Astrocyte (in vitro differentiated cells and primary cell): ENCODE measurements around the gene LIMA1. TPM values are rescaled to one million over a fixed set of nuclear protein-coding genes. Genes with fewer than 3 reads are reported as not detected.

Experiments
- DNase-seq: peaks from one replicate; pipeline ENCODE4 v3.0.0-alpha.2; 2010; ENCODE audit warnings: low read depth
- FAIRE-seq: peaks from 2 replicates; lab custom pipeline; 2011; peaks lifted over from hg19 to GRCh38; lab: Jason Lieb, UNC
- H2AFZ ChIP-seq: 2 replicates; pipeline ENCODE4 v1.6.0; 2012; ENCODE audit warnings: low read depth, low read length, inconsistent platforms
- H3K27ac ChIP-seq: 2 replicates; pipeline ENCODE4 v1.5.1; 2011; ENCODE audit warnings: low read depth, low read length, inconsistent platforms
- H3K27me3 ChIP-seq: 2 replicates; pipeline ENCODE4 v1.6.0; 2011; ENCODE audit warnings: low read length, inconsistent platforms; ENCODE audit not compliant: insufficient read depth
- H3K36me3 ChIP-seq: 2 replicates; pipeline ENCODE4 v1.5.1; 2011; ENCODE audit warnings: low read length, inconsistent platforms; ENCODE audit not compliant: insufficient read depth
- H3K4me1 ChIP-seq: 2 replicates; pipeline ENCODE4 v1.5.1; 2011; ENCODE audit warnings: low read length, inconsistent platforms; ENCODE audit not compliant: insufficient read depth
- H3K4me2 ChIP-seq: 2 replicates; pipeline ENCODE4 v1.6.0; 2012; ENCODE audit warnings: low read length, inconsistent platforms
- H3K4me3 ChIP-seq: 2 replicates; pipeline ENCODE4 v1.5.1; 2011; ENCODE audit warnings: low read depth, mild to moderate bottlenecking, low read length, inconsistent platforms; ENCODE audit not compliant: insufficient read depth
- H3K79me2 ChIP-seq: 2 replicates; pipeline ENCODE4 v1.6.0; 2012; ENCODE audit warnings: mild to moderate bottlenecking, low read length, inconsistent platforms; ENCODE audit not compliant: insufficient read depth
- H3K9ac ChIP-seq: 2 replicates; pipeline ENCODE4 v1.6.0; 2012; ENCODE audit warnings: mild to moderate bottlenecking, low read length, inconsistent platforms
- H3K9me3 ChIP-seq: 2 replicates; pipeline ENCODE4 v1.5.1; 2012; ENCODE audit warnings: low read depth, mild to moderate bottlenecking, low read length, inconsistent platforms; ENCODE audit not compliant: insufficient read depth
- H4K20me1 ChIP-seq: 2 replicates; pipeline ENCODE4 v1.6.0; 2012; ENCODE audit warnings: low read length, inconsistent platforms; ENCODE audit not compliant: insufficient read depth
- H3K27ac Mint-ChIP-seq: one replicate; pipeline ENCODE4 v1.8.0; 2021; ENCODE audit warnings: mild to moderate bottlenecking, mixed read lengths; ENCODE audit not compliant: unreplicated experiment
- H3K27me3 Mint-ChIP-seq: one replicate; pipeline ENCODE4 v1.8.0; 2021; ENCODE audit warnings: low read depth, mixed read lengths; ENCODE audit not compliant: unreplicated experiment
- H3K36me3 Mint-ChIP-seq: one replicate; pipeline ENCODE4 v1.8.0; 2021; ENCODE audit warnings: low read depth, mixed read lengths; ENCODE audit not compliant: unreplicated experiment
- H3K4me1 Mint-ChIP-seq: one replicate; pipeline ENCODE4 v1.8.0; 2021; ENCODE audit warnings: low read depth, mixed read lengths; ENCODE audit not compliant: unreplicated experiment
- H3K4me3 Mint-ChIP-seq: one replicate; pipeline ENCODE4 v1.8.0; 2021; ENCODE audit warnings: mild to moderate bottlenecking, moderate library complexity, mixed read lengths; ENCODE audit not compliant: unreplicated experiment
- H3K9me3 Mint-ChIP-seq: one replicate; pipeline ENCODE4 v1.8.0; 2021; ENCODE audit warnings: mild to moderate bottlenecking, mixed read lengths; ENCODE audit not compliant: unreplicated experiment
- EZH2 ChIP-seq: IDR thresholded peaks from 2 replicates; pipeline ENCODE4 v1.6.1; 2012; ENCODE audit warnings: mild to moderate bottlenecking, low read length, inconsistent platforms; ENCODE audit not compliant: insufficient read depth
- total RNA-seq: library from RNA; stranded (reverse); gene quantifications from 2 replicates; pipeline ENCODE4 v1.2.1, GENCODE V29; 2021
- TF ChIP-seq, protein P1 (sequence below): IDR thresholded peaks from 2 replicates; pipeline ENCODE4 v1.5.1; 2011; ENCODE audit warnings: low read depth, mild to moderate bottlenecking, inconsistent platforms, low read length, moderate library complexity; ENCODE audit not compliant: insufficient read depth

Gene LIMA1
- total RNA-seq, 1 donor from 2014 or later, result 173 TPM

DNA sequence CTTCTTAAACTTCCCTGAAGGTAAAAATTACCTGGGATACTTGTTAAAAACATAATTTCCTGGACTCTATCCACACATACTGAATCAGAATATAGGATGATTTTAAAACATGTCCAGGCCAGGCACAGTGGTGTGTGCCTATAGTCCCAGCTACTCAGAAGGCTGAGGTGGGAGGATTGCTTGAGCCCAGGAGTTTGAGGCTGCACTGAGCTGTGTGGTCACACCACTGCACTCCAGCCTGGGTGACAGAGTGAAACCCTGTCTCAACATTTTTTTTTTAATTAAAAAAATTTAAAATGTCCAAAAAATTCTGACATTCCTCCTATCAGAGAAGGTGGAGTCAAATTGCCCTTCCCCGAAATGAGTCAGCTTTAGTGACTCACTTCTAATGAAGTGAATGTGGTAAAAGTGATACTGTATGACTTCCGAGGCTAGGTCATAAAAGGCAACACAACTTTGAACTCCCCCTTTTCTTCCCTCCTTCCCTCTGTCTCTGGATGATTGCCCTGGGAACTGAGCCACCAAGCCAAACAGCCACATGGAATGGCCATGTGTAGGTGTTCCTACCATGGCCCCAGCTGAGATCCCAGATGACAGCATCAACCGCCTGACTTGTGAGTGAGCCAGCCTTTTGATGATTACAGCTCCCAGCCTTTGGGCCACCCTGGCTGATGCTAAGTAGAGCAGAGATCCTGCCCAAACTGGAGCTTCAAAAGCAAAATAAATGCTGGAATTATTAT, 36.3 kb downstream of the LIMA1 start:
- FAIRE-seq (peak; percentile 39), DNase-seq (peak; percentile 99)
- Histone ChIP-seq H3K27me3 (no peaks in the 10 kb centered on the region), H3K4me3 (no peak overlapping the region), H3K27ac (peak overlapping the region; percentile 76), H3K9me3 (no peaks in the 10 kb centered on the region), H3K9ac (peak overlapping the region; percentile 50), H3K79me2 (no peaks in the 10 kb centered on the region), H4K20me1 (no peaks in the 10 kb centered on the region), H2AFZ (no peak overlapping the region), H3K36me3 (no peaks in the 10 kb centered on the region), H3K4me1 (peaks cover 32% of the 10 kb centered on the region), H3K4me2 (peak overlapping the region; percentile 49)
- TF ChIP-seq, protein P1, sequence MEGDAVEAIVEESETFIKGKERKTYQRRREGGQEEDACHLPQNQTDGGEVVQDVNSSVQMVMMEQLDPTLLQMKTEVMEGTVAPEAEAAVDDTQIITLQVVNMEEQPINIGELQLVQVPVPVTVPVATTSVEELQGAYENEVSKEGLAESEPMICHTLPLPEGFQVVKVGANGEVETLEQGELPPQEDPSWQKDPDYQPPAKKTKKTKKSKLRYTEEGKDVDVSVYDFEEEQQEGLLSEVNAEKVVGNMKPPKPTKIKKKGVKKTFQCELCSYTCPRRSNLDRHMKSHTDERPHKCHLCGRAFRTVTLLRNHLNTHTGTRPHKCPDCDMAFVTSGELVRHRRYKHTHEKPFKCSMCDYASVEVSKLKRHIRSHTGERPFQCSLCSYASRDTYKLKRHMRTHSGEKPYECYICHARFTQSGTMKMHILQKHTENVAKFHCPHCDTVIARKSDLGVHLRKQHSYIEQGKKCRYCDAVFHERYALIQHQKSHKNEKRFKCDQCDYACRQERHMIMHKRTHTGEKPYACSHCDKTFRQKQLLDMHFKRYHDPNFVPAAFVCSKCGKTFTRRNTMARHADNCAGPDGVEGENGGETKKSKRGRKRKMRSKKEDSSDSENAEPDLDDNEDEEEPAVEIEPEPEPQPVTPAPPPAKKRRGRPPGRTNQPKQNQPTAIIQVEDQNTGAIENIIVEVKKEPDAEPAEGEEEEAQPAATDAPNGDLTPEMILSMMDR, result no peak
- TF ChIP-seq EZH2, result no peak
- Mint-ChIP-seq H3K4me1 (peaks cover 34% of the 10 kb centered on the region), H3K27ac (peak overlapping the region; percentile 96), H3K9me3 (no peaks in the 10 kb centered on the region), H3K36me3 (peaks cover 2% of the 10 kb centered on the region), H3K4me3 (peak overlapping the region; percentile 58), H3K27me3 (no peaks in the 10 kb centered on the region)

DNA sequence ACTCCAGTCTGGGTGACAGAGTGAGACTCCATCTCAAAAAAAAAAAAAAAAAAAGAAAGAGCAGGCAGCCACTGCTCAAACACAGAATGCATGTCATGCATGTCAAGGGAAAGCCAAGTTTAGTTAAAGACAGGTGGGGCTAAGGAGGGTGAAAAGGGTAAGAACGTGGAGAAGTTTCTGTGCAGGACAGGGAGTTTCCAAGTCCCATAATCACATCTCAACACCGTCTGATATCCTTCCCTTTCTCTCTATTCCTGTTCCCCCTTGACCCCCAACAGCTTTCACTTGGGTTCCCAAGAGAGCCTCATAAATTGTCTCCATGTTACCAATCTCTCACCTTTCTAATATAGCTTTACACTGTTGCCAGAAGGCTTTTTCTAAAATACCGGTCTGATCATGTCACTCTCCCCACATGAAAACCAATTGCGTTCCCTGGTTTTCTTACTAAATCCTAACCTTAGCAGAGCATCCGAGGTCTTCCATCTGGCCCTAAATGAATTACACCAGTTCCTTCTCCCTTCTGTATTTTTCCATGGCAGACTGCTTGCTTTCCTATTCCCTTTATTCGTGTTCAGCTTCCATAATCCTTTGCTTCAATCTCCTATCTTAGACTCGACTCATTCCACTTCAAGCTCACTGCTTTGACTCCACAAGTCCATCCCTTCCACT, 37.0 kb downstream of the LIMA1 start:
- Histone ChIP-seq H4K20me1 (no peaks in the 10 kb centered on the region), H3K4me1 (peaks cover 38% of the 10 kb centered on the region), H2AFZ (no peak overlapping the region), H3K27me3 (no peaks in the 10 kb centered on the region), H3K4me3 (no peak overlapping the region), H3K4me2 (peak overlapping the region; percentile 18), H3K9ac (peak overlapping the region; percentile 50), H3K36me3 (no peaks in the 10 kb centered on the region), H3K9me3 (no peaks in the 10 kb centered on the region), H3K27ac (peak overlapping the region; percentile 76), H3K79me2 (no peaks in the 10 kb centered on the region)
- no peaks in the 10 kb centered on the region for H3K9me3 Mint-ChIP-seq
- peak overlapping the region; percentile 96 for H3K27ac Mint-ChIP-seq
- H3K27me3 Mint-ChIP-seq, result no peaks in the 10 kb centered on the region
- no peak for FAIRE-seq
- TF ChIP-seq EZH2, result no peak
- TF ChIP-seq, protein P1, result no peak
- no peak for DNase-seq
- H3K36me3 Mint-ChIP-seq, result peaks cover 2% of the 10 kb centered on the region
- peaks cover 34% of the 10 kb centered on the region for H3K4me1 Mint-ChIP-seq
- peak overlapping the region; percentile 27 for H3K4me3 Mint-ChIP-seq
